GM18502 (cell line): ENCODE data around the gene RAI1.

Experiments used
- ATAC-seq: cut with Tn5 transposase; IDR thresholded peaks from one replicate; pipeline ENCODE4 v1.9.1; 2021; ENCODE audit warnings: mild to moderate bottlenecking; ENCODE audit not compliant: unreplicated experiment, poor library complexity

The RAI1 gene

DNA sequence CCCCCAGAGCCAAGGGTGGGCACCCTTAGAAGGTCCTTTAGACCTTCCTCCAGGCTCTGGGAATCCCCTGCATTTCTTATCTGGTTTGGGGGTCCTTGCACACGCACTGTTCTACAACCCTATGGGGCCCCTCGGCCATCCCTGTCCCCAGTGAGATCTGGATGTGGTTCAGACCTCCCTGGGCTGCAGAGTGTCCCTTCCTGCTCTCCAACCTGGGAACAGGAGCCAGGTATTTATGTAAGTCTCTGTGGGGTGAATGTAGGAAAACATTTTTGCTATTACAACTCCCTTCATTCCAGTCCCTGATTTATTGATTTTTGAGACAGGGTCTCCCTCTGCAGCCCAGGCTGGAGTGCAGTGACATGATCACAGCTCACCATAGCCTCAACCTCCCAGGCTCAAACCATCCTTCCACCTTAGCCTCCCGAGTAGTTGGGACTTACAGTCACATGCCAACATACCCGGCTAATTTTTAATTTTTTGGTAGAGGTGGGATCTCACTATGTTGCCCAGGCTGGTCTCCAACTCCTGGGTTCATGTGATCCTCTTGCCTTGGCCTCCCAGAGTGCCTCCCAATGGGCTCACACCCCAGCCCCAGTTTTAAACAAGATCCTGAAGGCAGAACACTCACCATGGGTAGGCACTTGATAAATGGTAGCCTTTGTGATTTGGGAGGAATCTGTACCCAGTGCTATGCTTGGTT lies 61.6 kb downstream of the RAI1 start:
- no peak for ATAC-seq

DNA sequence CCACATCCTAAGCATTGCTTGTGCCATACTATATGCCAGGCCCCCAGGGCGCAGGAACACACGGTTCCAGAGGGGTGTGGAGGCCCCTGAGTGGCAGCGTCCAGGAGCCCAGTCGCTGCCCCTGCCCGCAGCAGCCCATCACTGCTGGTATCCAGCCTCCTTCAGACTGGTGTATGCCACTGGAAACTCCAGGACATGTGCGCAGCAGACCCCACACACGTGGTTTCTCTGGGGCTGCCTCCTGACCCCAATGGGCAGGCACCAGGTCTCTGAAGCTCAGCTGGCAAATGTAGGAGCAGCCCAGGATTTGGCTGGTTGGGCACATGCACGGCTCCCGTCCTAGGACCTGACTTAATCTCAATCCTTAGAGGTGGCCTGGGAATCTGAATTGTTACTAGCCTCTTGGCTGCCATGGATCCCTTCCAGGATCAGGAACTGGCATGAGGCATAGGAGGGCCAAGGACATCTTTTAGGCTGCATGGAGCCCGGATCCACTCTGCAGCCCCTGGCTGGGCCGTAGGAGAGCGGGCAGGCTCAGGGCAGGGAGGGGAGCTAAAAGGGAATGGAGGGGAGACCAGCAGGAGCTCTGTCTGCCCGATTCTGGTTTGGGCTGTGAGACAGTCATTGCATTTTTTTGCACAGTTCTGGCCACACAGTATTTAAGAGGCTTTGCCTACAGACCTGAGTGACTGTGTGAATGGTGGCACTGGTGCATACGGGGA lies 62.3 kb downstream of the RAI1 start:
- ATAC-seq = no peak

DNA sequence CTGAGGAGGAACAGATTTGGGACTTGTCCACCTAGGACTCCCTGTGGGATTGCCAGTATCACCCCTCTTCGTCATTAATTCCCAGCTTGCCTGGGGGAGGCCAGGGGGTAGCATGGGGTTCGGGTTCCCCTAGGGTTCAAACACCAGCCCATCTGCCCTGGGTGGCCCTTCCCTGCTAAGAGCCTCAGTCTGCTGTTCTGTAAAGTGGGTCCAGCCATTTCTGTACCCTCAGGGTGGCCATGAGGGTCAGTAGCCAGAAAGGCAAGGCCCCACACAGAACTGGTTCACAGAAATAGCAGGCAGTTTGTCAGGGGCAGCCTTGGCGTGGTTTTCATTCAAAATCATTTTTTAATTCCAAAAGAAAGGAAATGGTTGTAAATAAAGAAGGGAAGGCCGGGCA lies 62.9 kb downstream of the RAI1 start:
- ATAC-seq = no peak

- ATAC-seq = no peak
Measured at GRCh38 chr17:17745476-17746455, 64.5 kb downstream of the RAI1 start.

DNA sequence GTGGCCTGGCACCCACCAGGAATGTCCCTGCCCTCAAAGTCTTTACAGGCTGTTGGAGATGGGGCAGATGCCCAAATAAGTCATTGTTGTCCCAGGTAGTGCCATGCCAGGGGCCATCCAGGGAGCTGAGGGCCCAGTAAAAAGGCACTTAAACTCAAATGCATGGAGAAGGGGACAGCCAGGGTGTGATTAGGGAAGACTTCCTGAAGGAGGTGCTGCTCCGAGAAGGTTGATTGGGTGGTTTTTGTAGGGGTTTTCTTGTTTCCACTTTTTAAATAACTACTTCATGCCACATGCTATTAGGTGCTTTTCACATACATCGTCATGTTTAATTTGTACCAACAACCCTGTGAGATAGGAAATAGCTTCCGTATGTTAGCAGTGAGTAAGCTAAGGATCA lies 66.9 kb downstream of the RAI1 start:
- no peak for ATAC-seq

DNA sequence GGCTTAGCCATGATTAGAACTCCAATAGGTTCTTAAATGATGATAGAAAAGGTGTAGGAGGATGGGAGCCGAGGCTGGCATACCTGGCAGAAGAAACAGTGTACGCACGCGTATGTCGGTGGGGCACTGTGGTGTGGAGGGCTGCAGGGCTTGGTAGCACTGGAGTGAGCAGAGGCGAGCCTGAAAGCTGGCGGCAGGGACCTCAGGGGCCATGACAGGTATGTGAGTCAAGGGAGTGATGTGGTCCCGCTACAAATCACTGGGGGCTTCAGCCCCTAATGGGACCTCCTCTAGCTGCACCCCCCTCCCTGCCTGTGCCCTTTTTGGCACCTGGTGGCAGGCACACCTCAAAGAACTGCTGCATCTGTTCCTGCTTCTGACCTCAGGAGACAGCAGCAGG lies 67.3 kb downstream of the RAI1 start:
- ATAC-seq = no peak

GRCh38 chr17:17749025-17749772 lies 67.9 kb downstream of the RAI1 start:
- ATAC-seq = no peak

- ATAC-seq = no peak
Measured at GRCh38 chr17:17749921-17750320, 68.7 kb downstream of the RAI1 start.

DNA sequence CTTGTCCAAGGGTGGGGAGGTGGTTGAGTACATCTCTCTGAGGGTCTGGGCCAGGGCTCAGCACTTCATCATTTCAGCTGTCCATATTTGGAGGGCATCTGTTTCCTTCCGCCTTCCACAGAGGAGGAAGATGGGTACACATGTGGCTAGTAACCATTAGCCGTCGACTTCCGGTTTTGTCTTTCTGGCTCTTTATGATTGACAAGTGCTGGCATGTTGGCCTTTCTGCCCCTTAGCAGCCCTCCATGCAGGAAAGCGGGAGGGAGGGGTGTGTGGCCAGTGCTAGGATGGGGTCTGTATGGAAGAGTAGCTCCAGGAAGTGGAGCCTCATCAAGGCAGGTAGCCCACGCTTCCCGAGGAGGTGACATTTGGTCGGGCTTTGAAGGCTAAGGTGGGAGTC lies 69.6 kb downstream of the RAI1 start:
- ATAC-seq = no peak

GRCh38 chr17:17751489-17752088 lies 70.3 kb downstream of the RAI1 start:
- ATAC-seq = peak; percentile 1

GRCh38 chr17:17752089-17752820 lies 71.0 kb downstream of the RAI1 start:
- ATAC-seq = peak; percentile 82

DNA sequence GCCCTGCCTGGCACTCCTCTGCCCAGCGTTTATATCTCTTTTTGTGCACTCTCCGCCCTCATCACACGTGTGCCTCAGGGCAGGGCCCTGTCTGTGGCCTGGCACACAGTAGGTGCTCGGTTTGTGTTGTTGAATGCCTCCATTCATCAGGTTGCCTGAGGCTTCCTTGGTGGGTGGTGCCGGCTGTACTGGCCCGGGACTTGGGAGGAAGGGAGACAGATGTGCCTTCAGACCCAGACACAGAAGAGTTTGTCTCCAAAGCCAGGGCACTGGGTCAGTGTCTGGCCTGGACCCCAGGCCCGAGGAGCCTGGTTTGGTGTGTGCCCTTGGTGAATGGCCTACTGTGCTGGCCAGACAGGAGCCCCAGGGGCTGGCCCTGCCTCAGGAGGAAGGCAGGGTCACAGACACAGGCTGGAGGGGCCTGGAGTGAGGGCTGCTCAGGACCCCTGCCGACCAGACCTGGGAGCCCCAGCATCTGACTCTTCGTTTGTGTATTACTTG lies 71.6 kb downstream of the RAI1 start:
- ATAC-seq = no peak

GRCh38 chr17:17754719-17755686 lies 73.7 kb downstream of the RAI1 start:
- no peak for ATAC-seq

DNA sequence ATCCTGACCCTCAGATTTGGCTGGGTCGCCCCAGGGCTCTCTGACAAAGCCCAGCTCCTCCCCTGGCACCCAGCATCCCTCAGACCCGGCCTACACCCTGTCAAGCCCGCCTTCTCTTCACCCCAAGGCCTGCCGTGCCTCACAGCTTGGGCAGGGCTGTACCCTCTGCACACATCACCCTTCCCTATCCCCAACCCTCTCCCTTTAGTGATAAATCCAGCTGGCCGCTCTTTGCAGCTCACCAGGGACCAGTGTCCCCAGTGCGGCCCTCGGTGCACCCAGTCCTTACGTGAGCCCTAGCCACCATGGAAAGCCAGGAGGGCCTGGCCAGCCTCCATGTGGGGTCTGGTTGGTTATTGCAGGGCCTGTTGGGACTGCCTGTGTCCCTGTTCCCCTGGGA lies 74.5 kb downstream of the RAI1 start:
- ATAC-seq = no peak

- ATAC-seq = no peak
Measured at GRCh38 chr17:17757391-17757791, 76.1 kb downstream of the RAI1 start.

DNA sequence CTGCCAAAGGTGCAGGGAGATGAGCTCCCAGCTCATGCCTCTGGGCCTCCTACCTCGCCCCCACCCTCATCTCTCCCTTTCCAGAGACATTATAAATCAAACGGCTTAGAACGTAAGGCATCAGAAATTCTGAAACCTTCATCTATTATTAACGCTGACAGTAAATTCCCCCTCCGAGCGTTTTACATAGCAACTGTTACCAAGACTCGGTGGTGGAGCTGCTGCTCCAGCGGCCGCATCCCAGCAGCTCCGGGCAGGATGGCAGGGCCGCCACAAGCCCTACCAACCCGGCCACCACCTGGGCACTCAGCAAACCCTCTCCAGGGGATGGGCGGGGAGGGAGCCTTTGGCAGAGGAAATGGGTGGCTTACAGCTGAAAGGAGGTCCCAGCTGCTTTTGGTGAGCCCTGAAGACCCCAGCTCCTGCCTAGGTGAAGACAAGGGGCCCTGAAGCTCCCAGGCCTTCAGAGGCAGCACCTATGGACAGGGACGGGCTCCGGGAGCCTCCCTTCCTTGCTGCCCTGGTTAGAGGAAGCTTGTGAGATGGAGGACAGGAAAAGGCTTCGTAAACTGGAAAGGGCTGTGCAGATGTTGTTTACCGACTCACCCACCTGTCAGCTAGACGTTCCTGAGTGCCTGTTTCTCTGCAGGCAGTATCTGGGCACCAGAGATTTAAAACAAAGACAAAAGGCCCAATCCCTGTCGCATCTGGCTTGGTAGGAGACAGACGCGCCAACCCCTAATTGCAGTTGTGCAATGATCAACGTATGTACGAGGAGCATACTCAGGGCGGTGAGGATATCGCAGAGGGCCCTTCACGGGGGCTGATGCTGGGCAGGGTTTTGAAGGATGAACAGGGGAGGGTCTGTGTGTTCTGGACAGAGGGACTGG lies 76.9 kb downstream of the RAI1 start:
- no peak for ATAC-seq
